HEK293 (cell line): Measurements from ENCODE around the gene CDK14.

Experiments
- CTCF ChIA-PET: fragments of 350-600 bp; formaldehyde crosslinking; extraction: SDS; loops from one replicate; lab custom pipeline; 2021; ENCODE audit warnings: antibody characterized with exemption; lab: Yijun Ruan, JAX
- POLR2A ChIA-PET: fragments of 300-600 bp; formaldehyde crosslinking; extraction: SDS; loops from one replicate; lab custom pipeline; 2020; ENCODE audit warnings: antibody characterized with exemption, inconsistent platforms; lab: Yijun Ruan, JAX
- H3K27ac ChIP-seq: fragments of 200-500 bp; sonication (Bioruptor generic); 2 replicates; pipeline ENCODE4 v1.5.1; 2014; ENCODE audit warnings: low read depth, low read length, control low read depth, inconsistent platforms; ENCODE audit errors: extremely low read depth
- H3K36me3 ChIP-seq, 2 experiments: fragments of 200-500 bp in 1 of 2; sonication (Bioruptor generic) in 1 of 2; 1 replicate in 1 of 2; 2 replicates in 1 of 2; pipeline ENCODE4 v1.5.1; 2014 to 2017; ENCODE audit warnings: inconsistent platforms in 2 of 2, low read length in 2 of 2; ENCODE audit not compliant: control insufficient read depth in 2 of 2, insufficient read depth in 1 of 2
- H3K4me1 ChIP-seq: fragments of 200-500 bp; sonication (Bioruptor generic); 2 replicates; pipeline ENCODE4 v1.5.1; 2014; ENCODE audit warnings: mild to moderate bottlenecking, low read length, inconsistent platforms; ENCODE audit not compliant: control insufficient read depth, insufficient read depth
- H3K4me3 ChIP-seq: 2 replicates; pipeline ENCODE4 v1.5.1; 2011; ENCODE audit warnings: low read depth, mild to moderate bottlenecking, control low read depth, low read length, moderate library complexity
- H3K9me3 ChIP-seq: fragments of 200-500 bp; sonication (Bioruptor generic); 2 replicates; pipeline ENCODE4 v1.5.1; 2014; ENCODE audit warnings: low read depth, low read length, inconsistent platforms; ENCODE audit not compliant: control insufficient read depth, insufficient read depth
- HOXD13 ChIP-seq: sonication (generic); formaldehyde crosslinking; IDR thresholded peaks from 2 replicates; pipeline ENCODE4 v1.8.0; 2022; ENCODE audit warnings: missing genetic modification reagents, borderline replicate concordance
- KLF1 ChIP-seq: fragments of 450-650 bp; formaldehyde crosslinking; IDR thresholded peaks from 2 replicates; pipeline ENCODE4 v1.5.1; 2016; ENCODE audit warnings: missing biosample characterization, missing genetic modification characterization
- PRDM1 ChIP-seq: fragments of 450-650 bp; formaldehyde crosslinking; IDR thresholded peaks from 2 replicates; pipeline ENCODE4; 2016; ENCODE audit warnings: missing biosample characterization, missing genetic modification characterization
- ZBTB17 ChIP-seq: fragments of 450-650 bp; formaldehyde crosslinking; IDR thresholded peaks from 2 replicates; pipeline ENCODE4 v1.5.1; 2016; ENCODE audit warnings: missing biosample characterization, missing genetic modification characterization
- ZBTB8A ChIP-seq: fragments of 450-650 bp; formaldehyde crosslinking; IDR thresholded peaks from 2 replicates; pipeline ENCODE4 v1.5.1; 2016; ENCODE audit warnings: missing biosample characterization, missing genetic modification characterization
- ZNF132 ChIP-seq: fragments of 450-650 bp; formaldehyde crosslinking; IDR thresholded peaks from 2 replicates; pipeline ENCODE4 v1.5.1; 2017; ENCODE audit warnings: missing biosample characterization, missing genetic modification characterization, borderline replicate concordance
- ZNF169 ChIP-seq: fragments of 450-650 bp; formaldehyde crosslinking; IDR thresholded peaks from 2 replicates; pipeline ENCODE4 v1.5.1; 2016; ENCODE audit warnings: missing biosample characterization, missing genetic modification characterization
- ZNF2 ChIP-seq: fragments of 450-650 bp; formaldehyde crosslinking; IDR thresholded peaks from 2 replicates; pipeline ENCODE4 v1.5.1; 2016; ENCODE audit warnings: missing biosample characterization, missing genetic modification characterization
- ZNF274 ChIP-seq, 2 experiments: fragments of 200-500 bp in 1 of 2; fragments of 450-650 bp in 1 of 2; sonication (Bioruptor generic) in 1 of 2; formaldehyde crosslinking in 1 of 2; IDR thresholded peaks; 2 replicates each; pipeline versions ENCODE4 v1.5.1 to v1.6.1; 2014 to 2016; ENCODE audit warnings: borderline replicate concordance in 1 of 2, inconsistent platforms in 1 of 2, low read length in 1 of 2, missing biosample characterization in 1 of 2, missing genetic modification characterization in 1 of 2
- ZNF354C ChIP-seq: fragments of 450-650 bp; formaldehyde crosslinking; IDR thresholded peaks from 2 replicates; pipeline ENCODE4 v1.5.1; 2016; ENCODE audit warnings: missing biosample characterization, missing genetic modification characterization, low read depth, borderline replicate concordance
- ZNF501 ChIP-seq: fragments of 450-650 bp; formaldehyde crosslinking; IDR thresholded peaks from 2 replicates; pipeline ENCODE4 v1.5.1; 2016; ENCODE audit warnings: missing biosample characterization, missing genetic modification characterization
- ZNF571 ChIP-seq: fragments of 450-650 bp; formaldehyde crosslinking; IDR thresholded peaks from 2 replicates; pipeline ENCODE4 v1.5.0; 2017; ENCODE audit warnings: missing biosample characterization, missing genetic modification characterization
- ZNF621 ChIP-seq: fragments of 450-650 bp; formaldehyde crosslinking; IDR thresholded peaks from 2 replicates; pipeline ENCODE4 v1.5.1; 2017; ENCODE audit warnings: missing biosample characterization, missing genetic modification characterization
- ZNF707 ChIP-seq: fragments of 450-650 bp; formaldehyde crosslinking; IDR thresholded peaks from 2 replicates; pipeline ENCODE4 v1.5.1; 2016; ENCODE audit warnings: missing biosample characterization, missing genetic modification characterization
- TF ChIP-seq, protein P1 (sequence below): IDR thresholded peaks from 2 replicates; pipeline ENCODE4 v1.6.1; 2011; ENCODE audit warnings: mild to moderate bottlenecking, low read depth, low read length, borderline replicate concordance
- TF ChIP-seq, protein P2 (sequence below): fragments of 450-650 bp; formaldehyde crosslinking; IDR thresholded peaks from 2 replicates; pipeline ENCODE4 v1.5.1; 2016; ENCODE audit warnings: missing biosample characterization, missing genetic modification characterization
- TF ChIP-seq, protein P3 (sequence below): fragments of 450-650 bp; formaldehyde crosslinking; IDR thresholded peaks from 2 replicates; pipeline ENCODE4 v1.5.1; 2016; ENCODE audit warnings: missing biosample characterization, missing genetic modification characterization

Gene CDK14

DNA sequence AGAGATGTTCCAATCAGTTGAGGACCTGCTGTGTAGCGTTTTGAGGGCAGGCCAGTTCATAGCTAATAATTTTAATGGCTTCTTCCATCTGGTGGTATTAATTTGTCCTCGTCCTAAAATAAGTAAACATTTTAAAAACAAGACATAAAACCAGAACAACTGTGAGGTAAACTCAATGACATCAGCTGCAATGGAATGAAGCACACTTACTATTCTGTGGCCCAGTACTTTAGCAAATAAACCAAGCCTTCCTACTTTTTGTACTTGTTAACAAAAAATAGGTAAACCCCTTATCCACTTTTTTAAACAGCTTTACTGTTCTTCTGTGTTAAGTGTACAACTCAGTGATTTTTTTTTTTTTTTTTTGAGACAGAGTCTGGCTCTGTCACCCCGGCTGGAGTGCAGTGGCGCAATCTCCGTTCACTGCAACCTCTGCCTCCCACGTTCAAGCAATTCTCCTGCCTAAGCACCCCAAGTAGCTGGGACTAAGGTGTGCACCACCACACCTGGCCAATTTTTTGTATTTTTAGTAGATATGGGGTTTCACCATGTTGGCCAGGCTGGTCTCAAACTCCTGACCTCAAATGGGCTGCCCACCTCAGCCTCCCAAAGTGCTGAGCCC is 639.2 kb downstream of the CDK14 start:
- Histone ChIP-seq H3K9me3 (no peaks in the 10 kb centered on the region), H3K4me1 (no peaks in the 10 kb centered on the region), H3K4me3 (no peak overlapping the region), H3K27ac (no peak overlapping the region), H3K36me3 (no peaks in the 10 kb centered on the region)
- TF ChIP-seq ZBTB8A, result no peak
- no peak for TF ChIP-seq ZNF354C (tag by site-specific recombination)
- no peak for TF ChIP-seq ZNF621 (tag by site-specific recombination)
- ChIA-PET POLR2A (no interaction called here), CTCF (interaction anchor here (0.7 kb wide), 1 partner anchor 82 kb away, joined by 5 read pairs; no protein-coding TSS in a partner anchor)

DNA sequence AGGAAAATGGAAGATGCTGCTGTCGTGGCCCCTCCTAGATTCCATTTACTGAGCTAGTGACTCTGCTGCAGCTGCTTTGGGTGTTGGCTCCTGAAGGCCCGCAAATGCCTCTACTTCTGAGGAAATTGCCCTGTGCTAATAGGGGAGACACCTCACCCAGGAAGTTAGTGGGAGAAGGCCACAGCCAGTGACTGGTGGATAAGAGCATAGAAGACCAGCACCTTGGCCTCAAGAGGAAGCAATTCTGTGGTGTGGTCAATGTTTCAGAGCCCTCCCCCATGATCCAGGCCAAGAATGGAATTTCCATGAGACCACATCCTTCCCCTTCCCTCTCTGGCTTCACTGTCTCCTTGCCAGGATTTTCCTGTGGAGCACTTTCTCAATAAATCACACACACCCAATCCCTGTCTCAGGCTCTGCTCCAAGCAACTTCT is 643.1 kb downstream of the CDK14 start:
- Histone ChIP-seq H3K4me1 (no peaks in the 10 kb centered on the region), H3K27ac (no peak overlapping the region), H3K9me3 (no peaks in the 10 kb centered on the region), H3K4me3 (no peak overlapping the region), H3K36me3 (no peaks in the 10 kb centered on the region)
- TF ChIP-seq KLF1 (no peak), ZNF501 (tag by site-specific recombination) (no peak), HOXD13 (CRISPR knock-in tag) (no peak), ZNF2 (tag by site-specific recombination) (no peak), ZBTB17 (no peak), ZNF707 (tag by site-specific recombination) (no peak), ZNF169 (tag by site-specific recombination) (no peak), ZNF274 (IDR thresholded peaks at IDR 0.05; ENCODE audit: low read length) (no peak), ZNF274 (tag by site-specific recombination; IDR thresholded peaks at IDR 0.05; ENCODE audit: borderline replicate concordance) (no peak), ZNF132 (tag by site-specific recombination) (no peak), PRDM1 (no peak), ZNF571 (tag by site-specific recombination) (no peak)
- TF ChIP-seq, protein P1, sequence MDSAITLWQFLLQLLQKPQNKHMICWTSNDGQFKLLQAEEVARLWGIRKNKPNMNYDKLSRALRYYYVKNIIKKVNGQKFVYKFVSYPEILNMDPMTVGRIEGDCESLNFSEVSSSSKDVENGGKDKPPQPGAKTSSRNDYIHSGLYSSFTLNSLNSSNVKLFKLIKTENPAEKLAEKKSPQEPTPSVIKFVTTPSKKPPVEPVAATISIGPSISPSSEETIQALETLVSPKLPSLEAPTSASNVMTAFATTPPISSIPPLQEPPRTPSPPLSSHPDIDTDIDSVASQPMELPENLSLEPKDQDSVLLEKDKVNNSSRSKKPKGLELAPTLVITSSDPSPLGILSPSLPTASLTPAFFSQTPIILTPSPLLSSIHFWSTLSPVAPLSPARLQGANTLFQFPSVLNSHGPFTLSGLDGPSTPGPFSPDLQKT, result no peak
- TF ChIP-seq, protein P2, sequence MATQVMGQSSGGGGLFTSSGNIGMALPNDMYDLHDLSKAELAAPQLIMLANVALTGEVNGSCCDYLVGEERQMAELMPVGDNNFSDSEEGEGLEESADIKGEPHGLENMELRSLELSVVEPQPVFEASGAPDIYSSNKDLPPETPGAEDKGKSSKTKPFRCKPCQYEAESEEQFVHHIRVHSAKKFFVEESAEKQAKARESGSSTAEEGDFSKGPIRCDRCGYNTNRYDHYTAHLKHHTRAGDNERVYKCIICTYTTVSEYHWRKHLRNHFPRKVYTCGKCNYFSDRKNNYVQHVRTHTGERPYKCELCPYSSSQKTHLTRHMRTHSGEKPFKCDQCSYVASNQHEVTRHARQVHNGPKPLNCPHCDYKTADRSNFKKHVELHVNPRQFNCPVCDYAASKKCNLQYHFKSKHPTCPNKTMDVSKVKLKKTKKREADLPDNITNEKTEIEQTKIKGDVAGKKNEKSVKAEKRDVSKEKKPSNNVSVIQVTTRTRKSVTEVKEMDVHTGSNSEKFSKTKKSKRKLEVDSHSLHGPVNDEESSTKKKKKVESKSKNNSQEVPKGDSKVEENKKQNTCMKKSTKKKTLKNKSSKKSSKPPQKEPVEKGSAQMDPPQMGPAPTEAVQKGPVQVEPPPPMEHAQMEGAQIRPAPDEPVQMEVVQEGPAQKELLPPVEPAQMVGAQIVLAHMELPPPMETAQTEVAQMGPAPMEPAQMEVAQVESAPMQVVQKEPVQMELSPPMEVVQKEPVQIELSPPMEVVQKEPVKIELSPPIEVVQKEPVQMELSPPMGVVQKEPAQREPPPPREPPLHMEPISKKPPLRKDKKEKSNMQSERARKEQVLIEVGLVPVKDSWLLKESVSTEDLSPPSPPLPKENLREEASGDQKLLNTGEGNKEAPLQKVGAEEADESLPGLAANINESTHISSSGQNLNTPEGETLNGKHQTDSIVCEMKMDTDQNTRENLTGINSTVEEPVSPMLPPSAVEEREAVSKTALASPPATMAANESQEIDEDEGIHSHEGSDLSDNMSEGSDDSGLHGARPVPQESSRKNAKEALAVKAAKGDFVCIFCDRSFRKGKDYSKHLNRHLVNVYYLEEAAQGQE (tag by site-specific recombination), result no peak
- TF ChIP-seq, protein P3, sequence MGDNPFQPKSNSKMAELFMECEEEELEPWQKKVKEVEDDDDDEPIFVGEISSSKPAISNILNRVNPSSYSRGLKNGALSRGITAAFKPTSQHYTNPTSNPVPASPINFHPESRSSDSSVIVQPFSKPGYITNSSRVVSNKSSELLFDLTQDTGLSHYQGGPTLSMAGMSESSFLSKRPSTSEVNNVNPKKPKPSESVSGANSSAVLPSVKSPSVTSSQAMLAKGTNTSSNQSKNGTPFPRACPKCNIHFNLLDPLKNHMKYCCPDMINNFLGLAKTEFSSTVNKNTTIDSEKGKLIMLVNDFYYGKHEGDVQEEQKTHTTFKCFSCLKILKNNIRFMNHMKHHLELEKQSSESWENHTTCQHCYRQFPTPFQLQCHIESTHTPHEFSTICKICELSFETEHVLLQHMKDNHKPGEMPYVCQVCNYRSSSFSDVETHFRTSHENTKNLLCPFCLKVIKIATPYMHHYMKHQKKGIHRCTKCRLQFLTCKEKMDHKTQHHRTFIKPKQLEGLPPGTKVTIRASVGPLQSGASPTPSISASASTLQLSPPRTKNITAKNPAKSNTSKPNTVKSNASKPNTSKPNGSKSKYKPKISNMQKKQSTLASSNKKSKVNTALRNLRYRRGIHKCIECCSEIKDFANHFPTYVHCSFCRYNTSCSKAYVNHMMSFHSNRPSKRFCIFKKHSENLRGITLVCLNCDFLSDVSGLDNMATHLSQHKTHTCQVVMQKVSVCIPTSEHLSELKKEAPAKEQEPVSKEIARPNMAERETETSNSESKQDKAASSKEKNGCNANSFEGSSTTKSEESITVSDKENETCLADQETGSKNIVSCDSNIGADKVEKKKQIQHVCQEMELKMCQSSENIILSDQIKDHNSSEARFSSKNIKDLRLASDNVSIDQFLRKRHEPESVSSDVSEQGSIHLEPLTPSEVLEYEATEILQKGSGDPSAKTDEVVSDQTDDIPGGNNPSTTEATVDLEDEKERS (tag by site-specific recombination), result no peak
- POLR2A ChIA-PET, result no interaction called here
- CTCF ChIA-PET, result interaction anchor here (0.6 kb wide), 1 partner anchor 24 kb away, joined by 4 read pairs; no protein-coding TSS in a partner anchor
